ENCODE data around the gene ELMO1. TPM values are rescaled to one million over a fixed set of nuclear protein-coding genes. Genes with fewer than 3 reads are reported as not detected.

Gene ELMO1
- total RNA-seq, 2 donors from 2014 or later: 10.9 to 56.0 TPM

- TF ChIP-seq POLR2A (IDR thresholded peaks at IDR 0.05) (no peak), CTCF (IDR thresholded peaks at IDR 0.05) (no peak)
- DNase-seq (no peak), ATAC-seq (no peak)
- intact Hi-C loops (cut with DNase I): loop anchor here (10.0 kb wide), 1 partner anchor 507 kb away; no protein-coding TSS in a partner anchor
- peaks cover 15% of the 10 kb centered on the region for H3K4me1 ChIP-seq
- H3K36me3 ChIP-seq (replicated peaks in 1 of 2; ENCODE audit: insufficient read depth in 1 of 2, low read depth in 2 of 2): no peaks in the 10 kb centered on the region
- no peak overlapping the region for H3K4me3 ChIP-seq
- no peak overlapping the region for H3K27ac ChIP-seq
- no peaks in the 10 kb centered on the region for H3K27me3 ChIP-seq
- H3K9me3 ChIP-seq: no peaks in the 10 kb centered on the region
Measured at GRCh38 chr7:37181550-37181932, 267.1 kb downstream of the ELMO1 start.

GRCh38 chr7:37180828-37181549 is 267.7 kb downstream of the ELMO1 start:
- ATAC-seq: no peak
- intact Hi-C loops (cut with DNase I): loop anchor here (10.0 kb wide), 1 partner anchor 506 kb away; no protein-coding TSS in a partner anchor
- TF ChIP-seq POLR2A (IDR thresholded peaks at IDR 0.05) (no peak), CTCF (IDR thresholded peaks at IDR 0.05) (no peak)

GRCh38 chr7:37176079-37176478 is 272.6 kb downstream of the ELMO1 start:
- Histone ChIP-seq H3K27me3 (no peaks in the 10 kb centered on the region), H3K9me3 (no peaks in the 10 kb centered on the region), H3K4me3 (no peak overlapping the region), H3K36me3 (replicated peaks in 1 of 2; ENCODE audit: insufficient read depth in 1 of 2, low read depth in 2 of 2) (no peaks in the 10 kb centered on the region), H3K27ac (no peak overlapping the region), H3K4me1 (no peaks in the 10 kb centered on the region)
- TF ChIP-seq CTCF (IDR thresholded peaks at IDR 0.05) (no peak), POLR2A (IDR thresholded peaks at IDR 0.05) (no peak)
- 80 to 85% methylated on average over 3 of the region's 3 CpGs for WGBS, 2 donors
- intact Hi-C loops (cut with DNase I): no loop called here
- DNase-seq (no peak), ATAC-seq (no peak)

More at GRCh38 chr7:37180828-37181549, 267.7 kb downstream of the ELMO1 start:
- WGBS, 2 donors: 77 to 90% methylated on average over 7 of the region's 7 CpGs
- Histone ChIP-seq H3K4me3 (no peak overlapping the region), H3K27me3 (no peaks in the 10 kb centered on the region), H3K4me1 (peaks cover 15% of the 10 kb centered on the region), H3K27ac (no peak overlapping the region), H3K9me3 (no peaks in the 10 kb centered on the region), H3K36me3 (replicated peaks in 1 of 2; ENCODE audit: insufficient read depth in 1 of 2, low read depth in 2 of 2) (no peaks in the 10 kb centered on the region)
- DNase-seq: no peak

GRCh38 chr7:37174460-37174859 is 274.2 kb downstream of the ELMO1 start:
- Histone ChIP-seq H3K4me3 (no peak overlapping the region), H3K27ac (no peak overlapping the region), H3K4me1 (no peaks in the 10 kb centered on the region), H3K27me3 (no peaks in the 10 kb centered on the region), H3K36me3 (replicated peaks in 1 of 2; ENCODE audit: insufficient read depth in 1 of 2, low read depth in 2 of 2) (no peaks in the 10 kb centered on the region), H3K9me3 (no peaks in the 10 kb centered on the region)
- ATAC-seq (no peak), DNase-seq (no peak)
- WGBS, 2 donors: 90 to 93% methylated on average over 5 of the region's 5 CpGs
- intact Hi-C loops (cut with DNase I): no loop called here
- TF ChIP-seq POLR2A (IDR thresholded peaks at IDR 0.05) (no peak), CTCF (IDR thresholded peaks at IDR 0.05) (no peak)

GRCh38 chr7:37173670-37174069 is 275.0 kb downstream of the ELMO1 start:
- intact Hi-C loops (cut with DNase I): no loop called here

More at GRCh38 chr7:37173670-37174069, 275.0 kb downstream of the ELMO1 start:
- H3K27me3 ChIP-seq: no peaks in the 10 kb centered on the region
- ATAC-seq: no peak
- WGBS, 2 donors: 80 to 87% methylated on average over 2 of the region's 2 CpGs
- no peak overlapping the region for H3K4me3 ChIP-seq
- DNase-seq: no peak
- H3K36me3 ChIP-seq (replicated peaks in 1 of 2; ENCODE audit: insufficient read depth in 1 of 2, low read depth in 2 of 2): no peaks in the 10 kb centered on the region
- TF ChIP-seq POLR2A (IDR thresholded peaks at IDR 0.05) (no peak), CTCF (IDR thresholded peaks at IDR 0.05) (no peak)
- H3K9me3 ChIP-seq: no peaks in the 10 kb centered on the region
- no peak overlapping the region for H3K27ac ChIP-seq
- H3K4me1 ChIP-seq: no peaks in the 10 kb centered on the region

Measured in body of pancreas (tissue), 4 donors.